Stimulated activated CD8-positive, alpha-beta memory T cell treated with anti-CD3 and anti-CD28 coated beads, Interleukin-15, amount 100 ng/mL, for 4 hours (primary cell): Measurements from ENCODE around the gene PPFIBP1.
"Not testable (repeated sequence)": the region's sequence is repeated elsewhere in the genome, so short reads cannot be mapped to it uniquely, and the experiment has no call there.

Experiments
- DNase-seq, 2 donors: peaks; one replicate each; pipeline ENCODE4 v3.0.0-alpha.2; 2020; ENCODE audit warnings: low read depth in 2 of 2

Gene PPFIBP1

GRCh38 chr12:27542628-27543027 is 18.6 kb downstream of the PPFIBP1 start:
- no peak for DNase-seq

DNA sequence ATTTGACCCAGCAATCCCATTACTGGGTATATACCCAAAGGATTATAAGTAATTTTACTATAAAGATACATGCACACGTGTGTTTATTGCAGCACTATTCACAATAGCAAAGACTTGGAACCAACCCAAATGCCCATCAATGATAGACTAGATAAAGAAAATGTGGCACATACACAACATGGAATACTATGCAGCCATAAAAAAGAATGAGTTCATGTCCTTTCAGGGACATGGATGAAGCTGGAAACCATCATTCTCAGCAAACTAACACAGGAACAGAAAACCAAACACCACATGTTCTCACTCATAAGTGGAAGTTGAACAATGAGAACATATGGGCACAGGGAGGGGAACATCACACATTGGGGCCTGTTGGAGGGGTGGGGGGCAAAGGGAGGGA is 20.9 kb downstream of the PPFIBP1 start:
- DNase-seq: not testable (repeated sequence)

GRCh38 chr12:27545665-27546064 is 21.7 kb downstream of the PPFIBP1 start:
- no peak for DNase-seq

DNA sequence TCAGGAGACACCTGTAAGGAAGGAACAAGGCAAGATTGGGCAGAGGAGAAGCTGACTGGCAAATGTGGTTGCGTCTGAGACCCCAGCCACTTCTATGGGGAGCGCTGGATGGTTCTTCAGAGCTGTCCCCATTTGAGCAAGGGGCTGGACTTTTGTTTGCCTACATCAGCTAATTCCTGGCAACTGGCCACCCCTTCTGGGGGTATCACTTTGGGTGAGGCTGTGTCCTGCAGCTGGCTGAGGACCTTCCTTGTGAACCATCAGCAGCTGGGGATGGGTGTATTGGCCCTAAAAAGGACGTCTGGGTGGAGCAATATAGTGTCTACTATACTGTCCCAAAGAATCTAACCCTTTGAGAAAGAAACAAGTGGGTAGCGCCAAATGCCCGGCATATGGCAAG is 23.6 kb downstream of the PPFIBP1 start:
- DNase-seq: no peak

DNA sequence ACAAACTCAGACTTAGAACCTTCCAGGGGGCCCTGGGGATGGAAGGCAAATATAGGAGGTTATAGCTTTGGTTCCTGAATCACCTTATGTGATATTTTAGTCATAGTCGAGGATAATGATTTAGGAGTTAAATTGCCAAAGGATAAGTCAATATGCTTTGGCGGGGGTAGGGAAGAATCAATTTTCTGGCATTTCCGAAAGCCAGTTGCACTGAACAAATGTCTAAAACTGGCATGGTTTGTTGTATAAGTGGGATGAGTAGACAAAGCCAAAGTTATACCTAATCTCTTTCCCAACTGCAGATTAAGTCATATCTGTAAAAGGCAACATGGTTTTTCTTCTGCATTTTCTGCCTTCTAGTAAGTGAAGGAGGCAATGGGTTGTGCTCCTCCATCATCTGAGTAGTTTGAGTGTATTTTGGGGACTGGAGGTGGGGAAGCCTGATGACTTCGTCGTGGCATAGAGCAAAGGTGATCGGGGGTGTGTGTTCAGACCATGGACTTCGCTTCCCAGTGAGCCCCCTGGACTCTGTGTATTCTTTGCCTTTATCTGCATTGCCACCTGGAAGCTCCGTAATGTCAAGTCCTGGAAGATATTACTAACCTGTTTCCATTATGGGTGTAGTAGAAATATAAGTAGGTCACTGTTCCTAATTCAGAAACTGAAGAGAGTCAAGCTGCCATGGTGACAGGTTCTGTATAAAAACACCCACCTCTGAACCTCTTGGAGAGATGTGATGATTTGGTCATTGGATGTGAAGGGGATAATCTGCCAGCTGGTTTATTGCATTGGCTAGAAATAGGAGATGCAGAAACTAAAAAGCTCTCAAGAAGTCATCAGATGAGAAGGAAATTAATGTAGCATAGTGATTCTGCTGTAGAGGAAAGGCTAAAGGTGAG is 24.5 kb downstream of the PPFIBP1 start:
- no peak for DNase-seq

GRCh38 chr12:27549236-27549800 is 25.3 kb downstream of the PPFIBP1 start:
- no peak for DNase-seq

DNA sequence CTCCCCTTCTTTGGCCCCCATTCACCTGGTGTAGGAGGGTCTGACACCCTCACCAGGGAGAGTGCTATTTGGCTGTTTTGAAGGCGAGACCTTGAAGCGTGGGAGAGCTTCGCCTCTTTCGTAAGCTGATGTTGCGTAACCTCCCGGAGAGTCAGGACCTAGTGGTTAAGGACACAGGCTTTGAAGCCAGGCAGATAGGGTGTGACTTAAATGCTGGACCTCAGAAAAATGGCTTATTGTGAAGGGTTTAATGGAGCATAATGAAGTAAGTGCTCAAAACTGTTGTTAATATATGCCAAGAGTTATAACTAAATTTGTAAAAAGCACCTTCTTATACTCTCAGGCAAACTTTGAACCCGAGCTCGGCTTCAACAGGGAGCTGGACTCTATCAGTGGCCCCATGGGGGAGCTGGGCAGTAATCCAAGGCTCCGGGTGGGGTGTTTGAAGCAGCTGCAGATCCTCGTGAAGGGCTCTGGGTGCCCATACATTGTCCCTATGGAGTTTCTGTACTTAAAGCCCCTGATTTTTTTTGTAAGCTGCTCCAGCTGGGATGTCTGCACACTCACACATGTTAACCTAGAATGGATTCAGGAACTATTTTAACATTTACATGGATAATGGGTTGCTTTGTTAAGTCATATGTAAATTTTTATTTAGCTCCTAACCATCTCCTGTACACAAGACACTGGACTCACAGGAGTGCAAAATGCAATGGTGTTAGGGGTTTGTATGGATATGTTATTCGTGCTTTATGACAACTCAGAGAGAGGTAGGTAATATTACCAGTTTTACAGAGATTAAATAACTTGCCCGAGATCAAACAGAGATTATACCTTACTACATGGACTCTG is 26.0 kb downstream of the PPFIBP1 start:
- DNase-seq: no peak

GRCh38 chr12:27550653-27550975 is 26.6 kb downstream of the PPFIBP1 start:
- no peak for DNase-seq

DNA sequence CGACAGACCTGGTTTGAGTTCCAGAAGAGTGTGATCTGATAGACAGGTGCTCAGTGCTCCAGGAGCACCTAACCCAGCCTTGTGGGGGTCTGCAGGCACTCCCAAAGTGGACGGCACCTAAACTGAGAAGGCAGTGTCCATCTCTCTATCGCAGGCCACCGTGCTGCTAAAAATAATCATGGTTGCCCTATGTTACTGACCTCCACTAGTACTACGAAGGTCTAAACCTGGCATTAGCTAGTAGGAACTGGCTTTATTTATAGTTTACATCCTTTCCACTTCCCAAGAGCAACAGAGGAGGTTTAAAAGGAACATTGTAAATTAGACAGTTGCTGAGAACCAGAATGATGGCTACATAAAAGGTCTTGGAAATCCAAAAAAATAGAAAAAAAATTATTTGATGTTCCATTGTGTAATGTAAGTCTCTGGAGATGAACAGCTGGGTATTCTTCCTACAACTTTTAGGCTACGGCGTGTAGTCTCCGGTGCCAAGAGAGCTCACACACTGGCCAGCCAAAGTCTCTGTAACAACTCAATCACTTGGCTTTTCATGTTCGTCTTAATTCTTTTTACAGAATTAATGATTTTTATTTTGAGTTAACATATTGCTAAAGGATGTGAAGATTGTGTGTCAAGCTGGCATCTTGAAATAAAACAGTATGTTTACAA is 27.3 kb downstream of the PPFIBP1 start:
- no peak for DNase-seq

DNA sequence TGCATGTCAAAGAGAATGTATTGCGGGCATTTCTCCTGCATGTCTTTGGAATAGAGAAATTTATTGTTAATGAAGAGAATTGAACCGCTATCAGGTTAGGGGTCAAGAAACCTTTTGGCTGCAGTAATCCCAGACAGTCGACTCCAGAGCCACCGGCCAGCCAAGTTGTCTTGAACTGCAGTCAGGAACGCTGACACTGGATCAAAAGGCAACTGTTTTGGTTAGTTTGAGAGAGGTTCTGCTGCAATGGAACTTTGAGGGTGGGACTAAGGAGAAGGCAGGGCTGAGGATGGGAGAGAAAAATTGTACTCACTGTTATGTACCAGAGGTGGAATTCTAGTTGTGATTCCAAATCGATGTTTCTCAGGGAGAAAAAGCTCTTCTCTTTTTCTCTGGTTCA is 28.2 kb downstream of the PPFIBP1 start:
- DNase-seq: no peak

DNA sequence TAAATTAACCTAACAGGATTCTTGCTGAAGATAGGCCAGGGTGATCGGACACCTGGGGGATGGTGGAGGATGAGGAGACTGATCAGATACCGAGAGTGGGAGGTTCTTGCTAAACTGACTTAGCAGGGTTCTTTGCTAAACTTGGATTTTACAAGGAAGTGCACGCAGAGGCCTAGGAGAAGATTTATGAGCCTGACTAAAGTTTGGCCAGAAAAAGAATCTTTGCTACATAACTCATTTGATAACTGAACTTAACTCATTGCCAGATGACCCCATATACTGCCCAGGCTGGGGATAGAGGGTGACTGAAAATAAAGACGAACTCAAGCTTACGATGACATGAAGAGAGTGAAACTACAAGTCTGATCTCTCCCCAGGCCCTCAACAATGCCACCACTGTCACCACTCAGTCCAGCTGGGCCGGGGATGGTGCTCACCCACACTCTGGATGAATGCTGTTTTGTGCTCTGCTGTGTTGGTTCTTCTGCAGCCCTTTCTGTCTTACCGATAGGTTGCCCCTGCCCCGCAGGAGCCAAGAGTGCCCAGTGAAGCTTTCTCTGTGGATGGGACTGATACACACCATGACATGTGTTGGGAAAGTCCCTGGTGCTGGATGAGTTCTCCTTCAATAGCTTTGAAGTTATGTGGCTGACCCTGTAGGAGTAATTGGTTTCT is 29.0 kb downstream of the PPFIBP1 start:
- DNase-seq: no peak

DNA sequence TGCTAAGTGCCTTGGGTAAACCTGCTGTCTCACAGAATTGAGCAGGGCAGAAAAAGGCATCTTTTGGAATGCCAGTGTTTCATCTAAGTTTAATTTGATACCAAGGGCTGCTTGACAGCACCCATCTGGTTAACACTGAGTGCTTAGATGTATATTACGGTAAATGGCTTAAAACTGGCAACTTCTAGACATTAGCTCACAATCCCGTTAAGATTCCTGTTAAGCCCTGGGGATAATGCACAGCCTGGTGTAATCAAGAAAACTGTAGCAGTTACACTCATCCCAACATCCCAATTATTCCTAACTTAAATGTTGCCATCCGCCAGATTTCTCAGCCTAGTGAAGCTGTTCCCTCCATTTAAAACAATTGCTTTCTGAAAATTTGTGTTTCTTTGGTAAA is 29.9 kb downstream of the PPFIBP1 start:
- no peak for DNase-seq

- DNase-seq: no peak
Observed at GRCh38 chr12:27554421-27555186, 30.6 kb downstream of the PPFIBP1 start.

GRCh38 chr12:27555361-27555760 is 31.4 kb downstream of the PPFIBP1 start:
- no peak for DNase-seq

- no peak for DNase-seq
Observed at GRCh38 chr12:27555925-27556778, 32.1 kb downstream of the PPFIBP1 start.

- DNase-seq: no peak
Observed at GRCh38 chr12:27560126-27560525, 36.1 kb downstream of the PPFIBP1 start.

DNA sequence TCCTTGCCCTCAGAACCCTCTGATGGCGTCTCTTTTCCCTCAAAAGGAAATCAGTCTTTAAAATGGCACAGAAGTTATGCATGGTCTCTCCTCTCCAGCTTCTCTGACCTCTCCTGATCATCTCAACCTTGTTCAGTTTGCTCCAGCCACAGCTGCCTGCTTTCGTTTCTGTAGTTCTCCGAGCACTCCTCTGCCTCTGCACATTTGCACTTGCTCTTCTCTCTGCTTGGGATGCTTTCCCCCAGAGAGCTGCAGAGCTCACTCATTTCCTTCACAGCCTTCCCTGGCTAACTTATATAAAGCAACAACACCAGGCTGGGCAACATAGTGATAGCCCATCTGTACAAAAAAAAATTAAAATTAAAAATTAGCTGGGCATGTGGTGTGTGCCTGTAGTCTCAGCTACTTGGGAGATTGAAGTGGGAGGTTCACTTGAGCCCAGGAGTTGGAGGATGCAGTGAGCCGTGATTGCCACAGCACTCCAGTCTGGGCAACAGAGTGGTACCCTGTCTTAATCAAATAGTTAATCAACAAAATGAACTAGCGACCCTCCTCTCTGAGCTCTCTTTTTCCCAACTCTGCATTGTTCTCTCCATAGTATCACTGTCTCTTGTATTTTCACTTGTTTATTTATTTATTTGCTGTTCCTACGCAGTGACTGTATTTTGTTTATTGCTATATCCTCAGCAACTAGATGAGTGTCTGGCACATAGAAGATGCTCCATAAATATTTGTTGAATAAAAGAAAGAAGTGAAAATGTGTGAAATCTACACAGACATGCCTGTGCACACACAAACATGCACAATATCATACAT is 37.7 kb downstream of the PPFIBP1 start:
- DNase-seq: no peak

GRCh38 chr12:27564612-27565213 is 40.7 kb downstream of the PPFIBP1 start:
- no peak for DNase-seq

DNA sequence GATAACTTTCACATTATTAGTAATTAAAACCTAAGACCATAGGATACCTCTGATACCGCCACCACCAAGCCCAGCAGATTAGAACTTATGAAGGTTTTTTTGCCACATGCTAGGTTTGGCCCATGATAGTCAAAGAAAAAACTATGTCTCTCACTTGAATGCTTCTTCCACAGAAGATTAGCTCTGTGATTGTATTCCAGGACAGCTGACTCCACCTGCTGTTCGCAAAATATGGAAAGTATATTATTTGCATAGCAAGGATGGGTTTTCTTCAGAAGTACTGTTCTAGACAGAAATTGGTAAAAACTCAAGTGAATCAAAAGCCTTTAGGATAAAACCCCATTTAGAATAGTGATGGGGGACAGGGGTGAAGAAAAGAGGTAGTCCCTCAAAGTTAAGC is 42.2 kb downstream of the PPFIBP1 start:
- DNase-seq: no peak
